Neural progenitor cell (in vitro differentiated cells): ENCODE measurements around the gene CCDC169. TPM values are rescaled to one million over a fixed set of nuclear protein-coding genes. Genes with fewer than 3 reads are reported as not detected.

Experiments
- DNase-seq: peaks from one replicate; pipeline ENCODE4 v3.0.0-alpha.2; 2016; ENCODE audit warnings: low spot score
- H2AFZ ChIP-seq: fragments of 200-600 bp; sonication (generic); replicated peaks from 2 replicates; pipeline ENCODE4 v1.6.1; 2016; ENCODE audit warnings: antibody characterized with exemption
- H3F3A ChIP-seq: fragments of 200-600 bp; sonication (generic); 2 replicates; pipeline ENCODE4 v1.6.1; 2016; ENCODE audit warnings: antibody characterized with exemption, low read depth
- H3K27ac ChIP-seq: fragments of 200-600 bp; sonication (generic); 2 replicates; pipeline ENCODE4 v1.5.1; 2016; ENCODE audit warnings: mild to moderate bottlenecking
- H3K27me3 ChIP-seq: fragments of 200-600 bp; sonication (generic); 2 replicates; pipeline ENCODE4 v1.6.1; 2016; ENCODE audit warnings: mild to moderate bottlenecking, moderate library complexity
- H3K36me3 ChIP-seq: fragments of 200-600 bp; sonication (generic); 2 replicates; pipeline ENCODE4 v1.5.1; 2016
- H3K4me1 ChIP-seq: fragments of 200-600 bp; sonication (generic); 2 replicates; pipeline ENCODE4 v1.6.1; 2016; ENCODE audit warnings: mixed run types
- H3K4me2 ChIP-seq: fragments of 200-600 bp; sonication (generic); 2 replicates; pipeline ENCODE4 v1.6.1; 2016
- H3K4me3 ChIP-seq: fragments of 200-600 bp; sonication (generic); 2 replicates; pipeline ENCODE4 v1.5.1; 2016
- H3K79me2 ChIP-seq: fragments of 200-600 bp; sonication (generic); 2 replicates; pipeline ENCODE4 v1.6.1; 2016; ENCODE audit warnings: low read depth
- H3K9ac ChIP-seq: fragments of 200-600 bp; sonication (generic); 2 replicates; pipeline ENCODE4 v1.6.1; 2016
- H3K9me3 ChIP-seq: fragments of 200-600 bp; sonication (generic); 2 replicates; pipeline ENCODE4 v1.5.1; 2016; ENCODE audit warnings: low read depth
- H4K20me1 ChIP-seq: fragments of 200-600 bp; sonication (generic); 2 replicates; pipeline ENCODE4 v1.6.1; 2016; ENCODE audit warnings: low read depth
- H3K27ac Mint-ChIP-seq: 3 replicates; pipeline ENCODE4 v1.8.0; 2021; ENCODE audit warnings: mixed read lengths
- H3K27me3 Mint-ChIP-seq: 2 replicates; pipeline ENCODE4 v1.8.0; 2022; ENCODE audit warnings: low read depth, mild to moderate bottlenecking, inconsistent platforms, moderate library complexity, mixed read lengths; ENCODE audit not compliant: insufficient read depth
- H3K36me3 Mint-ChIP-seq: 3 replicates; pipeline ENCODE4 v1.8.0; 2021; ENCODE audit warnings: mixed read lengths
- H3K4me1 Mint-ChIP-seq: 3 replicates; pipeline ENCODE4 v1.8.0; 2021; ENCODE audit warnings: mixed read lengths
- H3K4me3 Mint-ChIP-seq: 3 replicates; pipeline ENCODE4 v1.8.0; 2021; ENCODE audit warnings: mild to moderate bottlenecking, moderate library complexity, mixed read lengths
- H3K9me3 Mint-ChIP-seq: 3 replicates; pipeline ENCODE4 v1.8.0; 2020; ENCODE audit warnings: mixed read lengths
- CTCF ChIP-seq: fragments of 200-600 bp; sonication (generic); IDR thresholded peaks from 2 replicates; pipeline ENCODE4 v1.5.1; 2017; ENCODE audit warnings: antibody characterized with exemption, mild to moderate bottlenecking
- EZH2 ChIP-seq: fragments of 200-600 bp; sonication (generic); IDR thresholded peaks from 2 replicates; pipeline ENCODE4 v1.6.1; 2017; ENCODE audit warnings: antibody characterized with exemption, mild to moderate bottlenecking, moderate library complexity
- EZH2phosphoT487 ChIP-seq: fragments of 200-600 bp; sonication (generic); IDR thresholded peaks from 2 replicates; pipeline ENCODE4 v1.6.1; 2017; ENCODE audit warnings: antibody characterized with exemption
- total RNA-seq: library from RNA; depleted of rRNA; stranded (reverse); fragments of >200 nt; gene quantifications from 2 replicates; pipeline ENCODE4 v1.2.3, GENCODE V29; 2015; ENCODE audit warnings: low replicate concordance

Gene CCDC169
- total RNA-seq, 1 donor from 2014 or later: 6.3 TPM

GRCh38 chr13:36207672-36208071 lies 89.9 kb downstream of the CCDC169 start:
- peaks cover 8% of the 10 kb centered on the region for H3K9me3 Mint-ChIP-seq
- Histone ChIP-seq H3K9me3 (no peaks in the 10 kb centered on the region), H3K4me3 (no peak overlapping the region), H3K4me2 (no peak overlapping the region), H3K27ac (no peak overlapping the region), H3K36me3 (no peaks in the 10 kb centered on the region), H3F3A (peaks cover 12% of the 10 kb centered on the region), H3K9ac (no peak overlapping the region), H4K20me1 (no peaks in the 10 kb centered on the region), H3K4me1 (peaks cover 15% of the 10 kb centered on the region), H2AFZ (no peak overlapping the region), H3K27me3 (no peaks in the 10 kb centered on the region), H3K79me2 (no peaks in the 10 kb centered on the region)
- H3K4me1 Mint-ChIP-seq: peaks cover 13% of the 10 kb centered on the region
- no peak overlapping the region for H3K27ac Mint-ChIP-seq
- H3K36me3 Mint-ChIP-seq: no peaks in the 10 kb centered on the region
- TF ChIP-seq EZH2phosphoT487: no peak
- TF ChIP-seq CTCF: no peak
- TF ChIP-seq EZH2: no peak
- no peak overlapping the region for H3K4me3 Mint-ChIP-seq
- H3K27me3 Mint-ChIP-seq: peaks cover 2% of the 10 kb centered on the region
- DNase-seq: no peak

- no peak overlapping the region for H3K9ac ChIP-seq
- no peak overlapping the region for H2AFZ ChIP-seq
- no peak overlapping the region for H3K27ac ChIP-seq
- peaks cover 2% of the 10 kb centered on the region for H3K9me3 Mint-ChIP-seq
- H3K36me3 Mint-ChIP-seq: no peaks in the 10 kb centered on the region
- H3K27me3 Mint-ChIP-seq: no peaks in the 10 kb centered on the region
- TF ChIP-seq EZH2 (no peak), EZH2phosphoT487 (no peak), CTCF (no peak)
- H3K79me2 ChIP-seq: no peaks in the 10 kb centered on the region
- DNase-seq: no peak
- peaks cover 7% of the 10 kb centered on the region for H3K4me1 Mint-ChIP-seq
- H3K4me2 ChIP-seq: no peak overlapping the region
- H3K36me3 ChIP-seq: no peaks in the 10 kb centered on the region
- H4K20me1 ChIP-seq: no peaks in the 10 kb centered on the region
- H3K4me3 Mint-ChIP-seq: no peak overlapping the region
- no peak overlapping the region for H3K4me3 ChIP-seq
- peaks cover 11% of the 10 kb centered on the region for H3K4me1 ChIP-seq
- no peak overlapping the region for H3K27ac Mint-ChIP-seq
- H3F3A ChIP-seq: no peaks in the 10 kb centered on the region
- no peaks in the 10 kb centered on the region for H3K9me3 ChIP-seq
- H3K27me3 ChIP-seq: no peaks in the 10 kb centered on the region
Observed at GRCh38 chr13:36193151-36193855, 104.3 kb downstream of the CCDC169 start.

GRCh38 chr13:36192166-36192565 lies 105.4 kb downstream of the CCDC169 start:
- Mint-ChIP-seq H3K4me3 (no peak overlapping the region), H3K27ac (no peak overlapping the region), H3K9me3 (peaks cover 3% of the 10 kb centered on the region), H3K4me1 (peaks cover 7% of the 10 kb centered on the region), H3K36me3 (no peaks in the 10 kb centered on the region), H3K27me3 (no peaks in the 10 kb centered on the region)
- H4K20me1 ChIP-seq: no peaks in the 10 kb centered on the region
- H3F3A ChIP-seq: no peaks in the 10 kb centered on the region
- TF ChIP-seq EZH2 (no peak), EZH2phosphoT487 (no peak), CTCF (no peak)
- H3K4me1 ChIP-seq: peaks cover 11% of the 10 kb centered on the region
- DNase-seq: no peak
- H3K36me3 ChIP-seq: no peaks in the 10 kb centered on the region
- H3K27me3 ChIP-seq: no peaks in the 10 kb centered on the region
- no peak overlapping the region for H3K9ac ChIP-seq
- no peak overlapping the region for H3K4me3 ChIP-seq
- no peaks in the 10 kb centered on the region for H3K79me2 ChIP-seq
- no peaks in the 10 kb centered on the region for H3K9me3 ChIP-seq
- no peak overlapping the region for H2AFZ ChIP-seq
- H3K27ac ChIP-seq: no peak overlapping the region
- no peak overlapping the region for H3K4me2 ChIP-seq
